IMR-90 (cell line): Measurements from ENCODE around the gene FEN1. TPM values are rescaled to one million over a fixed set of nuclear protein-coding genes. Genes with fewer than 3 reads are reported as not detected.

Experiments used
- ATAC-seq: fragments of 200-7000 bp; cut with Tn5 transposase; 2 replicates; pipeline ENCODE4 v1.9.1; 2020; ENCODE audit warnings: low read depth, mild to moderate bottlenecking, moderate library complexity
- BruUV-seq: library from RNA; stranded (reverse); fragments of 400-500 nt; replicated peaks from 2 replicates; lab custom pipeline; 2021; lab: Mats Ljungman, UMichigan
- CTCF ChIA-PET: fragments of 300-600 bp; formaldehyde crosslinking; extraction: SDS; loops from one replicate; lab custom pipeline; 2021; ENCODE audit warnings: antibody characterized with exemption; lab: Yijun Ruan, JAX
- POLR2A ChIA-PET: fragments of 300-600 bp; sonication (Branson Sonifier 250); formaldehyde crosslinking; loops from one replicate; lab custom pipeline; 2022; ENCODE audit warnings: antibody characterized with exemption; ENCODE audit not compliant: unreplicated experiment; lab: Charles Lee
- DNase-seq: peaks from one replicate; pipeline ENCODE4 v3.0.0; 2013
- H2AFZ ChIP-seq: replicated peaks from 2 replicates; pipeline ENCODE3; 2013; ENCODE audit warnings: low read length, mild to moderate bottlenecking; ENCODE audit not compliant: poor library complexity
- H2AK5ac ChIP-seq: 2 replicates; pipeline ENCODE4 v1.6.1; 2013; ENCODE audit warnings: low read depth, low read length, inconsistent platforms
- H2AK9ac ChIP-seq: replicated peaks from 2 replicates; pipeline ENCODE3; 2013; ENCODE audit warnings: mild to moderate bottlenecking, low read depth, low read length, moderate library complexity; ENCODE audit not compliant: poor library complexity
- H2BK120ac ChIP-seq: 2 replicates; pipeline ENCODE4 v1.6.1; 2013; ENCODE audit warnings: low read depth, low read length, inconsistent platforms
- H2BK15ac ChIP-seq: 3 replicates; pipeline ENCODE4 v1.6.1; 2013; ENCODE audit warnings: low read depth, low read length, inconsistent platforms
- H2BK20ac ChIP-seq: 2 replicates; pipeline ENCODE4 v1.6.1; 2013; ENCODE audit warnings: low read depth, mild to moderate bottlenecking, inconsistent platforms, low read length, moderate library complexity
- H2BK5ac ChIP-seq: 2 replicates; pipeline ENCODE4 v1.6.1; 2013; ENCODE audit warnings: mild to moderate bottlenecking, low read depth, low read length, inconsistent platforms; ENCODE audit not compliant: poor library complexity, severe bottlenecking
- H3K14ac ChIP-seq: replicated peaks from 2 replicates; pipeline ENCODE4 v1.6.1; 2013; ENCODE audit warnings: low read depth, low read length, inconsistent platforms
- H3K18ac ChIP-seq: 2 replicates; pipeline ENCODE4 v1.6.1; 2013; ENCODE audit warnings: low read depth, low read length, control low read depth
- H3K23ac ChIP-seq: 2 replicates; pipeline ENCODE4 v1.6.1; 2013; ENCODE audit warnings: low read depth, low read length, inconsistent platforms
- H3K27ac ChIP-seq: 2 replicates; pipeline ENCODE4 v1.5.1; 2013; ENCODE audit warnings: mild to moderate bottlenecking, control low read depth, low read length; ENCODE audit not compliant: insufficient read depth
- H3K27me3 ChIP-seq: 2 replicates; pipeline ENCODE4 v1.6.1; 2013; ENCODE audit warnings: low read length; ENCODE audit not compliant: control insufficient read depth, insufficient read depth
- H3K36me3 ChIP-seq: 2 replicates; pipeline ENCODE4 v1.6.1; 2013; ENCODE audit warnings: low read length, mixed read lengths; ENCODE audit not compliant: control insufficient read depth, insufficient read depth
- H3K4ac ChIP-seq: 2 replicates; pipeline ENCODE4 v1.6.1; 2013; ENCODE audit warnings: low read depth, low read length, inconsistent platforms
- H3K4me1 ChIP-seq: 2 replicates; pipeline ENCODE4 v1.6.1; 2013; ENCODE audit warnings: low read length, mixed read lengths; ENCODE audit not compliant: control insufficient read depth, insufficient read depth
- H3K4me2 ChIP-seq: 2 replicates; pipeline ENCODE4 v1.6.1; 2013; ENCODE audit warnings: low read depth, mild to moderate bottlenecking, control low read depth, low read length, moderate library complexity
- H3K4me3 ChIP-seq: 2 replicates; pipeline ENCODE4 v1.5.1; 2013; ENCODE audit warnings: low read depth, mild to moderate bottlenecking, control low read depth, low read length, moderate library complexity; ENCODE audit not compliant: insufficient read depth
- H3K56ac ChIP-seq: 2 replicates; pipeline ENCODE4 v1.6.1; 2013; ENCODE audit warnings: low read length, inconsistent platforms; ENCODE audit not compliant: insufficient read depth; ENCODE audit errors: extremely low read depth
- H3K79me1 ChIP-seq, 2 experiments: 2 replicates each; pipeline ENCODE4 v1.6.1; 2013; ENCODE audit warnings: low read length in 2 of 2, inconsistent platforms in 1 of 2, low read depth in 1 of 2
- H3K9ac ChIP-seq: 2 replicates; pipeline ENCODE4 v1.6.1; 2013; ENCODE audit warnings: low read depth, low read length, control low read depth
- H3K9me1 ChIP-seq: 2 replicates; pipeline ENCODE4 v1.6.1; 2013; ENCODE audit warnings: low read length, inconsistent platforms; ENCODE audit not compliant: insufficient read depth
- H3K9me3 ChIP-seq: 2 replicates; pipeline ENCODE4 v1.6.1; 2013; ENCODE audit warnings: low read length; ENCODE audit not compliant: control insufficient read depth, insufficient read depth
- H4K20me1 ChIP-seq: 2 replicates; pipeline ENCODE4 v1.6.1; 2013; ENCODE audit warnings: low read length, inconsistent platforms; ENCODE audit not compliant: insufficient read depth
- H4K5ac ChIP-seq: 2 replicates; pipeline ENCODE4 v1.6.1; 2013; ENCODE audit warnings: mild to moderate bottlenecking, low read depth, low read length, control low read depth
- H4K8ac ChIP-seq, 2 experiments: 2 replicates each; pipeline ENCODE4 v1.6.1; 2013; ENCODE audit warnings: low read depth in 2 of 2, low read length in 2 of 2, control low read depth in 1 of 2, inconsistent platforms in 1 of 2
- H4K91ac ChIP-seq: 2 replicates; pipeline ENCODE4 v1.6.1; 2013; ENCODE audit warnings: low read depth, low read length, inconsistent platforms; ENCODE audit not compliant: insufficient read depth
- BHLHE40 ChIP-seq: fragments of 150-350 bp; IDR thresholded peaks from 2 replicates; pipeline ENCODE4 v1.6.1; 2016; ENCODE audit warnings: mild to moderate bottlenecking, low read depth, low read length
- CEBPB ChIP-seq: IDR thresholded peaks from 2 replicates; pipeline ENCODE4 v1.6.1; 2012; ENCODE audit warnings: low read depth, low read length, improper control_type of control experiment
- CHD1 ChIP-seq: IDR thresholded peaks from 2 replicates; pipeline ENCODE4 v1.6.1; 2012; ENCODE audit warnings: low read depth, low read length, improper control_type of control experiment
- FOS ChIP-seq: fragments of 150-350 bp; IDR thresholded peaks from 2 replicates; pipeline ENCODE4 v1.6.1; 2016; ENCODE audit warnings: low read depth, low read length
- MAFK ChIP-seq: IDR thresholded peaks from 2 replicates; pipeline ENCODE4 v1.6.1; 2012; ENCODE audit warnings: low read depth, low read length, improper control_type of control experiment
- MAZ ChIP-seq: IDR thresholded peaks from 2 replicates; pipeline ENCODE4 v1.6.1; 2012; ENCODE audit warnings: low read depth, mild to moderate bottlenecking, low read length, improper control_type of control experiment, moderate library complexity, borderline replicate concordance
- MXI1 ChIP-seq: IDR thresholded peaks from 2 replicates; pipeline ENCODE4 v1.6.1; 2012; ENCODE audit warnings: low read depth, mild to moderate bottlenecking, low read length, moderate library complexity, borderline replicate concordance
- POLR2A ChIP-seq: IDR thresholded peaks from 2 replicates; pipeline ENCODE4 v1.6.1; 2012; ENCODE audit warnings: mild to moderate bottlenecking, low read depth, low read length
- RAD21 ChIP-seq: IDR thresholded peaks from 2 replicates; pipeline ENCODE4 v1.6.1; 2012; ENCODE audit warnings: low read length, improper control_type of control experiment
- RCOR1 ChIP-seq: IDR thresholded peaks from 2 replicates; pipeline ENCODE4 v1.6.1; 2012; ENCODE audit warnings: mild to moderate bottlenecking, low read length, improper control_type of control experiment; ENCODE audit not compliant: insufficient replicate concordance
- RFX5 ChIP-seq: IDR thresholded peaks from 2 replicates; pipeline ENCODE4 v1.8.0; 2012; ENCODE audit warnings: low read depth, mild to moderate bottlenecking, low read length, moderate library complexity
- SMC3 ChIP-seq: fragments of 150-350 bp; IDR thresholded peaks from 2 replicates; pipeline ENCODE4 v1.6.1; 2016; ENCODE audit warnings: low read depth, mild to moderate bottlenecking, antibody characterized with exemption, low read length, moderate library complexity
- WGBS, 2 experiments: methylation state at CpG; one replicate each; pipeline versions ENCODE4 v1.1.5 to v1.1.7; 2013; ENCODE audit warnings: missing lambda C conversion rate in 2 of 2; ENCODE audit not compliant: insufficient read length in 1 of 2; ENCODE audit errors: extremely low coverage in 2 of 2; 5-methylcytosine and 5-hydroxymethylcytosine counted together
- dilution Hi-C: fragments of 300-500 bp; cut with HindIII; formaldehyde crosslinking; loops from one replicate; pipeline ENCODE4 v1.14.3; 2018; ENCODE audit warnings: low sequenced_read_pairs; ENCODE audit not compliant: unreplicated experiment
- in situ Hi-C: fragments of 300-500 bp; cut with MboI; formaldehyde crosslinking; loops from 3 replicates; pipeline ENCODE4 v1.14.3; 2019; ENCODE audit warnings: low sequenced_read_pairs, inconsistent platforms, mixed read lengths
- intact Hi-C: fragments of 100-400 bp; cut with micrococcal nuclease; formaldehyde crosslinking; loops from 2 replicates; pipeline ENCODE4 v1.10.0; 2022
- polyA plus RNA-seq, 3 experiments: library from polyadenylated mRNA; depleted of rRNA; stranded (reverse); fragments of >200 nt; gene quantifications; 2 replicates each; pipeline ENCODE4 v1.2.3, GENCODE V29; 2012; ENCODE audit warnings: low replicate concordance in 1 of 3
- total RNA-seq: library from RNA; depleted of rRNA; stranded (reverse); fragments of >200 nt; gene quantifications from 2 replicates; pipeline ENCODE4 v1.2.3, GENCODE V29; 2012
- TF ChIP-seq, protein P1 (sequence below): fragments of 150-350 bp; IDR thresholded peaks from 2 replicates; pipeline ENCODE4 v1.6.1; 2017; ENCODE audit warnings: mild to moderate bottlenecking, antibody characterized with exemption, low read length, low read depth
- TF ChIP-seq, protein P2 (sequence below): conservative IDR thresholded peaks from 2 replicates; pipeline ENCODE4 v1.5.1; 2012; ENCODE audit warnings: mild to moderate bottlenecking, low read depth, low read length, improper control_type of control experiment
- TF ChIP-seq, protein P3 (sequence below): fragments of 150-350 bp; IDR thresholded peaks from 2 replicates; pipeline ENCODE4 v1.6.1; 2016; ENCODE audit warnings: low read depth, mild to moderate bottlenecking, low read length, moderate library complexity, borderline replicate concordance

The FEN1 gene
- total and polyA plus RNA-seq, 2 of the 4 experiments (the other 2 are of a cell fraction) = 23.0 to 41.9 TPM

DNA sequence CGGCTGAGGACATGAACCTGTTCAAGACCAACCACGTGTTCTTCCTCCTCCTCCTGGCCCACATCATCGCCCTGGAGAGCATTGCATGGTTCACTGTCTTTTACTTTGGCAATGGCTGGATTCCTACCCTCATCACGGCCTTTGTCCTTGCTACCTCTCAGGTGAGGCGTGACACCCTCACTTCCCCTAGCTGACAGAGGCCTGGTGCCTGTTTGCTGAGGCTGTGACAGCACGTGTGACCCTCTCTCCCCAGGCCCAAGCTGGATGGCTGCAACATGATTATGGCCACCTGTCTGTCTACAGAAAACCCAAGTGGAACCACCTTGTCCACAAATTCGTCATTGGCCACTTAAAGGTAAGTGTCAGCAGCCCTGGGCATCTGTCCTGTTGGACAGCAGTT, 47.7 kb downstream of the FEN1 start:
- Histone ChIP-seq H3K9me3 (no peaks in the 10 kb centered on the region), H2BK20ac (no peak overlapping the region), H3K18ac (no peak overlapping the region), H3K4me3 (no peak overlapping the region), H3K27ac (no peak overlapping the region), H3K9me1 (peaks cover 10% of the 10 kb centered on the region; the same call in 1 of the 2 replicates), H3K79me1 (peaks cover 0 to 27% of the 10 kb centered on the region in 2 experiments; a peak in 2 of 4 replicates), H3K36me3 (peaks cover 48% of the 10 kb centered on the region), H3K4ac (no peak overlapping the region), H2AK5ac (no peak overlapping the region), H4K20me1 (peaks cover 15% of the 10 kb centered on the region; the same call in 1 of the 2 replicates), H3K4me1 (no peaks in the 10 kb centered on the region), H2BK5ac (no peak overlapping the region), H2AFZ (peak overlapping the region; percentile 49), H2BK15ac (no peak overlapping the region), H3K4me2 (no peak overlapping the region), H3K9ac (no peak overlapping the region), H2BK120ac (no peak overlapping the region), H4K5ac (no peak overlapping the region), H3K23ac (no peak overlapping the region), H4K8ac (no peak overlapping the region), H3K14ac (no peak overlapping the region), H3K27me3 (no peaks in the 10 kb centered on the region), H2AK9ac (no peak overlapping the region), H3K56ac (no peak overlapping the region), H4K91ac (no peak overlapping the region)
- DNase-seq = no peak
- ChIA-PET POLR2A (no interaction called here), CTCF (no interaction called here)
- 84% methylated on average over 5 of the region's 7 CpGs; no CpG with 5 or more reads in 1 of the 2 experiments for WGBS, 2 experiments
- no peak for ATAC-seq
- dilution Hi-C loops (no loop called here), in situ Hi-C loops (no loop called here), intact Hi-C loops (no loop called here)
- TF ChIP-seq, protein P1, sequence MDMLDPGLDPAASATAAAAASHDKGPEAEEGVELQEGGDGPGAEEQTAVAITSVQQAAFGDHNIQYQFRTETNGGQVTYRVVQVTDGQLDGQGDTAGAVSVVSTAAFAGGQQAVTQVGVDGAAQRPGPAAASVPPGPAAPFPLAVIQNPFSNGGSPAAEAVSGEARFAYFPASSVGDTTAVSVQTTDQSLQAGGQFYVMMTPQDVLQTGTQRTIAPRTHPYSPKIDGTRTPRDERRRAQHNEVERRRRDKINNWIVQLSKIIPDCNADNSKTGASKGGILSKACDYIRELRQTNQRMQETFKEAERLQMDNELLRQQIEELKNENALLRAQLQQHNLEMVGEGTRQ = no peak
- TF ChIP-seq CEBPB = no peak
- TF ChIP-seq, protein P2, sequence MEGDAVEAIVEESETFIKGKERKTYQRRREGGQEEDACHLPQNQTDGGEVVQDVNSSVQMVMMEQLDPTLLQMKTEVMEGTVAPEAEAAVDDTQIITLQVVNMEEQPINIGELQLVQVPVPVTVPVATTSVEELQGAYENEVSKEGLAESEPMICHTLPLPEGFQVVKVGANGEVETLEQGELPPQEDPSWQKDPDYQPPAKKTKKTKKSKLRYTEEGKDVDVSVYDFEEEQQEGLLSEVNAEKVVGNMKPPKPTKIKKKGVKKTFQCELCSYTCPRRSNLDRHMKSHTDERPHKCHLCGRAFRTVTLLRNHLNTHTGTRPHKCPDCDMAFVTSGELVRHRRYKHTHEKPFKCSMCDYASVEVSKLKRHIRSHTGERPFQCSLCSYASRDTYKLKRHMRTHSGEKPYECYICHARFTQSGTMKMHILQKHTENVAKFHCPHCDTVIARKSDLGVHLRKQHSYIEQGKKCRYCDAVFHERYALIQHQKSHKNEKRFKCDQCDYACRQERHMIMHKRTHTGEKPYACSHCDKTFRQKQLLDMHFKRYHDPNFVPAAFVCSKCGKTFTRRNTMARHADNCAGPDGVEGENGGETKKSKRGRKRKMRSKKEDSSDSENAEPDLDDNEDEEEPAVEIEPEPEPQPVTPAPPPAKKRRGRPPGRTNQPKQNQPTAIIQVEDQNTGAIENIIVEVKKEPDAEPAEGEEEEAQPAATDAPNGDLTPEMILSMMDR = no peak
- no peak for TF ChIP-seq RCOR1
- no peak for TF ChIP-seq FOS
- TF ChIP-seq BHLHE40 = no peak
- TF ChIP-seq, protein P3, sequence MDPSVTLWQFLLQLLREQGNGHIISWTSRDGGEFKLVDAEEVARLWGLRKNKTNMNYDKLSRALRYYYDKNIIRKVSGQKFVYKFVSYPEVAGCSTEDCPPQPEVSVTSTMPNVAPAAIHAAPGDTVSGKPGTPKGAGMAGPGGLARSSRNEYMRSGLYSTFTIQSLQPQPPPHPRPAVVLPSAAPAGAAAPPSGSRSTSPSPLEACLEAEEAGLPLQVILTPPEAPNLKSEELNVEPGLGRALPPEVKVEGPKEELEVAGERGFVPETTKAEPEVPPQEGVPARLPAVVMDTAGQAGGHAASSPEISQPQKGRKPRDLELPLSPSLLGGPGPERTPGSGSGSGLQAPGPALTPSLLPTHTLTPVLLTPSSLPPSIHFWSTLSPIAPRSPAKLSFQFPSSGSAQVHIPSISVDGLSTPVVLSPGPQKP = no peak
- TF ChIP-seq POLR2A = no peak
- TF ChIP-seq MAFK = no peak
- no peak for TF ChIP-seq MAZ
- no peak for TF ChIP-seq CHD1
- no peak for TF ChIP-seq RAD21
- TF ChIP-seq SMC3 = no peak
- no peak for TF ChIP-seq RFX5
- no peak for TF ChIP-seq MXI1
- no TSS peak for BruUV-seq
